C1 segment of cervical spinal cord (tissue), 14 donors: ENCODE measurements around the gene RFPL2.
"Not testable (repeated sequence)": the region's sequence is repeated elsewhere in the genome, so short reads cannot be mapped to it uniquely, and the experiment has no call there.

Experiments
- DNase-seq, 14 donors: peaks; one replicate each; lab custom pipeline; 2025; lab: John Stamatoyannopoulos, UW

Gene RFPL2

GRCh38 chr22:32205974-32206773 lies 1.3 kb upstream of the RFPL2 start:
- no peak for DNase-seq

- DNase-seq, result peak in 2 of 14 donors; percentile 7 to 70
Measured at GRCh38 chr22:32204040-32204855, 625 bp downstream of the RFPL2 start.

- DNase-seq, result peak in 1 of 14 donors; percentile 20
Measured at GRCh38 chr22:32203181-32204039, 1.5 kb downstream of the RFPL2 start.

- peak in 2 of 14 donors; percentile 12 to 59 for DNase-seq
Measured at GRCh38 chr22:32202539-32203180, 2.2 kb downstream of the RFPL2 start.

GRCh38 chr22:32202161-32202538 lies 2.7 kb downstream of the RFPL2 start:
- DNase-seq, result no peak

- no peak for DNase-seq
Measured at GRCh38 chr22:32200752-32201151, 4.1 kb downstream of the RFPL2 start.

GRCh38 chr22:32199961-32200360 lies 4.9 kb downstream of the RFPL2 start:
- no peak for DNase-seq

- no peak for DNase-seq
Measured at GRCh38 chr22:32199341-32199740, 5.5 kb downstream of the RFPL2 start.

GRCh38 chr22:32197553-32198226 lies 7.2 kb downstream of the RFPL2 start:
- not testable (repeated sequence) for DNase-seq

GRCh38 chr22:32195900-32196299 lies 9.0 kb downstream of the RFPL2 start:
- DNase-seq, result not testable (repeated sequence)

- not testable (repeated sequence) for DNase-seq
Measured at GRCh38 chr22:32193346-32193745, 11.5 kb downstream of the RFPL2 start.

GRCh38 chr22:32191021-32191420 lies 13.9 kb downstream of the RFPL2 start:
- DNase-seq, result not testable (repeated sequence)

GRCh38 chr22:32185821-32186220 lies 19.1 kb downstream of the RFPL2 start:
- DNase-seq, result no peak

GRCh38 chr22:32183625-32184024 lies 21.2 kb downstream of the RFPL2 start:
- no peak for DNase-seq

GRCh38 chr22:32181043-32181442 lies 23.8 kb downstream of the RFPL2 start:
- no peak for DNase-seq

- no peak for DNase-seq
Measured at GRCh38 chr22:32177221-32177765, 27.6 kb downstream of the RFPL2 start.

- DNase-seq, result no peak
Measured at GRCh38 chr22:32175683-32176644, 28.9 kb downstream of the RFPL2 start.

- DNase-seq, result no peak
Measured at GRCh38 chr22:32175115-32175514, 29.8 kb downstream of the RFPL2 start.

- no peak for DNase-seq
Measured at GRCh38 chr22:32165681-32166080, 39.2 kb downstream of the RFPL2 start.
